Stimulated activated CD4-positive, alpha-beta T cell treated with anti-CD3 and anti-CD28 coated beads, Interleukin-2, amount 100 ng/mL, for 4 hours (primary cell): ENCODE data around the gene SLC2A8.

Experiments
- DNase-seq: peaks from one replicate; pipeline ENCODE4 v3.0.0-alpha.2; 2020; ENCODE audit warnings: low read depth

Gene SLC2A8

GRCh38 chr9:127384016-127384730 is 12.8 kb upstream of the SLC2A8 start:
- DNase-seq = no peak

GRCh38 chr9:127384901-127385300 is 12.1 kb upstream of the SLC2A8 start:
- DNase-seq = no peak

DNA sequence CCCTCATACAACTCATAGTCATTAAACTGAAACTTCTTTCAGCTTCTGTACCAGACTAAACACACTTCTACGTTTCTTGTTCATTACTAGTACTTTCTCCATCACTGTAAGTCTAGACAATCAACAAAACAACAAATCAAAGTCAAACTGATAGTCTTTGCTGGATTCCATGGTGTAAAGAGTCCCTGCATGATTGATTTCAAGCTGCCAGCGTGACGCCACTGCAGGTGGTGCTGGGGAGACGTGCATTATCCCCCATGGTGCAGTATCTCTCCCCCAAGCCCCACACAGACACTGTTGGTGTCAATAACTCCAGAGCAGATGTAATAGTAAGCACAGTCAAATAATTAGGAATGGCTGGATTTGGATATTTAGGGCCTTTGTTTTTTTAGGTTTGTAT is 10.7 kb upstream of the SLC2A8 start:
- no peak for DNase-seq

- no peak for DNase-seq
These were observed 10.0 kb upstream of the SLC2A8 start for GRCh38 chr9:127386981-127387380.

- peak; percentile 74 for DNase-seq
These were observed 8.7 kb upstream of the SLC2A8 start for GRCh38 chr9:127388037-127388855.

DNA sequence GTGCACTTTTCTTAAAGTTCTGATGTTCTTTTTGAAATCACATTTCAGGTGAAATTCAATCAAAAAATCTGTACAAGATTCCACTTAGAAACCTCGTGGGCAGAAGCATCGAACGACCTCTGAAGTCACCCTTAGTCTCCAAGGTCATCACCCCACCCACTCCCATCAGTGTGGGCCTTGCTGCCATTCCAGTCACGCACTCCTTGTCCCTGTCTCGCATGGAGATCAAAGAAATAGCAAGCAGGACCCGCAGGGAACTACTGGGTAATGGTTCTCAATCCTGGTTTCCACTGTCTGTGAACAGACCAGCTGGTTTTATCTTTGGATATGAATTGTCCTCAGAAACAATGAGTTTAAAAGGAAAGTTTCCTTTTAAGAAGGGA is 8.1 kb upstream of the SLC2A8 start:
- no peak for DNase-seq

GRCh38 chr9:127389381-127390247 is 7.4 kb upstream of the SLC2A8 start:
- DNase-seq = no peak

- DNase-seq = no peak
These were observed 6.8 kb upstream of the SLC2A8 start for GRCh38 chr9:127390248-127390545.

DNA sequence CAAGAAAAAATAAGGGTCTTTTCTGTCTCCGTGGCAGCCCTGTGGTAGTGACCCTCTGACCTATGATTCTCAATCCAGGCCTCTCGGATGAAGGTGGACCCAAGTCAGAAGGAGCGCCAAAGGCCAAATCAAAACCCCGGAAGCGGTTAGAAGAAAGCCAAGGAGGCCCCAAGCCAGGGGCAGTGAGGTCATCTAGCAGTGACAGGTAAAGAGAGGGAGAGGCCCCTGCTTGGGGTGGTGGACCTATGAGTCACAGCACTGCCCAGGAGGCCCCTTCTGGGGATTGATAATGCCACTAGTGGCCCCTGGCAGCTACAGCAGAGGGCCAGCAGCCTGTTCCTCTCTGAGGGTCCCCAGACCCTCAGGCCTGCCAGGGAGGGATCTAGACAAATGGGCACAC is 6.4 kb upstream of the SLC2A8 start:
- DNase-seq = no peak

DNA sequence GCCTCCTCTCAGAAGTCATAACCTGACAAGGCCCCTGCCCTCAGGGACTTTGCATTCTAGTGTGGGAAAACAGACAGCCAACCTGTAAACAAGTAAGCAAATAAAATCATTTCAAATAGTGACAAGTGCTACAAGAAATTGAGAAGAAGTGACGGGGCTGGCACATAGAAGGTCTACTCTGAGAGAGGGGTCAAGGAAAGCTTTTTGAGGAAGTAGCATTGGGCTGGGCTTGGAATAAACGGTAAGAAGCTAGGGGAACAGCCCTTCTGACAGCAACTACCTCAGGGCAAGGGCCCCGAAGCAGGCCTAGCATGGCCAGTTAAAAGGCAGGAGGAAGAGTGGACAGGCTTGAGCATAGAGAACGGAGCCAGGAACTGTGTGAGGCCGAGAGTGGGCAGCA is 4.8 kb upstream of the SLC2A8 start:
- no peak for DNase-seq

DNA sequence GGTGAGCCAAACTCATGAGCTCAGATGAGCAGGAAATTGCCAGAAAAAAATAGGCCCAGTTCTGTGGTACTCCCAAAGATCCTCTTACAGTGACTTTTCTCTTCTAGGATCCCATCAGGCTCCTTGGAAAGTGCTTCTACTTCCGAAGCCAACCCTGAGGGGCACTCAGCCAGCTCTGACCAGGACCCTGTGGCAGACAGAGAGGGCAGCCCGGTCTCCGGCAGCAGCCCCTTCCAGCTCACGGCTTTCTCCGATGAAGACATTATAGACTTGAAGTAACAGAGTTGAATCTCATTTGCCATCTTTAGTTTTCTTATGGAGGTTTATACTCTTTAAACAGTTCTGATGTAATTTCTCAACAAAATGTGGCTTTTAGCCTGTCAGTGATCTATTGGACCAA is 4.0 kb upstream of the SLC2A8 start:
- no peak for DNase-seq

GRCh38 chr9:127393645-127394044 is 3.3 kb upstream of the SLC2A8 start:
- no peak for DNase-seq

- no peak for DNase-seq
These were observed 1.3 kb upstream of the SLC2A8 start for GRCh38 chr9:127395497-127396252.

- no peak for DNase-seq
These were observed 639 bp upstream of the SLC2A8 start for GRCh38 chr9:127396253-127396807.

DNA sequence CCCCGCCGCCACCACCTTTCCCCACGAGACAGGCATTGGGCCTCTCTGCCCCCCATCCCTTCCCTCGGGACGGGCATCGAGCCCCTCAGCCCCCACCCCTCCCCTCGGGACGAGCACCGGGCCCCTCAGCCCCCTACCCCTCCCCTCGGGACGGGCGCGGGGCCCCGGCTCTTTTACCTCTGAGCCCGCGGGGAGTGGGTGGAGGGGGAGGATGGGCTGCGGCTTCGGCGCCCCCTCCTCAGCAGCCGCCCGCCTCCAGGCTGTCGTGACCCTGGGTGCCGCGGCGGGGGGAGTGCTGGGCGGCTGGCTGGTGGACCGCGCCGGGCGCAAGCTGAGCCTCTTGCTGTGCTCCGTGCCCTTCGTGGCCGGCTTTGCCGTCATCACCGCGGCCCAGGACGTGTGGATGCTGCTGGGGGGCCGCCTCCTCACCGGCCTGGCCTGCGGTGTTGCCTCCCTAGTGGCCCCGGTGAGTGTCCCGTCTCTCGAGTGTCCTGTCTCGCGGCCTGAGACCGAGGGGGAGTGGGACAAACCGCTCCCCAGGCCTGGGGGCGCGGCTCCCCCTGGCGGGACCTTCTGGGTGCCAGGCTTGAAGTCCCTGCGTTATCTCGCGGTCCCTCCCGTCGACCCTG is 791 bp downstream of the SLC2A8 start:
- DNase-seq = no peak

DNA sequence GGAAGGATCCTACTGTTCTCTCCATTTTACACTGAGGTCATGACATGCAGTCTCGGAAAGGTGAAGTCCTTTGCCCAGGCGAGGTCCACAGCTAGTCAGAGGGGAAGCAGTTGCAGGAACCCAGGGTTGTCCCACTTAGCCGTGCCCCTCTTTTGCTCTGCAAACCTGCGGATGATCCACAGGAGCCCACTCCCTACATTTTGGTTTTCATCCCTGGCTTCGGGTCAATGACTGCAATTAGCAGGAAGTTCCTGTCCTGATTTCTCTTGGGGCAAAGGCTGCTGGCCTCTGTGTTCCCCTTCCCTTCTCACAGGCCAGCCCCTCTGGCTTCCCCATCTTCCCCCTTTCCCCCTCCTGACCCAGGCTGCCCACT is 1.3 kb downstream of the SLC2A8 start:
- no peak for DNase-seq

GRCh38 chr9:127398715-127399400 is 1.9 kb downstream of the SLC2A8 start:
- DNase-seq = no peak

- no peak for DNase-seq
These were observed 2.8 kb downstream of the SLC2A8 start for GRCh38 chr9:127399736-127400269.

DNA sequence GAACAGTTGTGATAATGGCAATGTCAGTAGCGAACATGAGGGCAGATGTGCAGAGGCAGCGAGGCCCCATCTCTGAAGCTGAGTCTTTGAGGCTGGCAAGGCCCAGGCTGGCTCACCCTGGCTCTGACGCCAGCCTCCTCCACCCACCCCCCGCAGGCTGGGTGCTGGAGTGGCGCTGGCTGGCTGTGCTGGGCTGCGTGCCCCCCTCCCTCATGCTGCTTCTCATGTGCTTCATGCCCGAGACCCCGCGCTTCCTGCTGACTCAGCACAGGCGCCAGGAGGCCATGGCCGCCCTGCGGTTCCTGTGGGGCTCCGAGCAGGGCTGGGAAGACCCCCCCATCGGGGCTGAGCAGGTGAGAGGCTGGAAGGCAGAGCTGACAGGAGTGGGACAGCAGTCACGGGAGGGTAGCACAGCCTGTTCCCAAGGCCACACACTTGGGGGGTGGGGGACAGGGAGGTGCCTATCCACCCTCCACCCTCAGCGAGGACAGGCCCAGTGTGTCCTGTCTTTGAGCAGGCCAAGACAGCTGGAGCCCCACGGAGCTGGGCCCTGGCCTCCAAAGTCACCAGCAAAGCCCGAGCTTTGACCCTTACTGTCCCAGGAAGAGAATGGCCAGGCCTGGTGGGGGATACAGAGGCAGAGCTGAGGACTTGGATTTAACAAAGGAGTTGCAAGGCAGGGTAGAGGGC is 5.6 kb downstream of the SLC2A8 start:
- no peak for DNase-seq
